Skin of body (tissue), 2 donors: ENCODE results near the gene PLB1. TPM values are rescaled to one million over a fixed set of nuclear protein-coding genes. Genes with fewer than 3 reads are reported as not detected.
"Not testable (repeated sequence)": the region's sequence is repeated elsewhere in the genome, so short reads cannot be mapped to it uniquely, and the experiment has no call there.

Experiments
- DNase-seq: peaks from one replicate; lab custom pipeline; 2025; lab: John Stamatoyannopoulos, UW
- total RNA-seq: library from RNA; depleted of rRNA; stranded (reverse); fragments of >200 nt; gene quantifications from one replicate; pipeline ENCODE4 v1.2.3, GENCODE V29; 2014

The PLB1 gene
- total RNA-seq, 1 donor from 2014 or later: 7.2 TPM

DNA sequence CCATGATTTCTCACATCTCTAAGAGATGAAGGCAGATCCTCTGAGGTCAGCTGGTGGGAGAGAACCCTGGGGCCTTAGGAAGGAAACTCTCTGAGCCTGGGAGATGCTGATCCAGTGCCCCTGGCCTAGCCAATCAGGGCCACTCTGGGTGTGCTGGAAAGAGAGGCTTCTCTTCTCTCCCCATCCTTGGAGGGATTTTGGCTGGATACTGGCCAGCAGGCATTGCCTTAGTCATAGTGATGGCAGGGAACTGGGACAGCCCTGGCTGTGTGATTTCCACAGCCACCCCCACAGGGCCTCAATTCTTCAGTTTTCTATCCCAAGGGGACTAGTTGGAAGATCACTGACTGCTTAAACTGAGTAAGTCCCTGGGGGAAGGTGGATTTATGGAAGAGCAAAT, 26.6 kb upstream of the PLB1 start:
- DNase-seq: no peak

DNA sequence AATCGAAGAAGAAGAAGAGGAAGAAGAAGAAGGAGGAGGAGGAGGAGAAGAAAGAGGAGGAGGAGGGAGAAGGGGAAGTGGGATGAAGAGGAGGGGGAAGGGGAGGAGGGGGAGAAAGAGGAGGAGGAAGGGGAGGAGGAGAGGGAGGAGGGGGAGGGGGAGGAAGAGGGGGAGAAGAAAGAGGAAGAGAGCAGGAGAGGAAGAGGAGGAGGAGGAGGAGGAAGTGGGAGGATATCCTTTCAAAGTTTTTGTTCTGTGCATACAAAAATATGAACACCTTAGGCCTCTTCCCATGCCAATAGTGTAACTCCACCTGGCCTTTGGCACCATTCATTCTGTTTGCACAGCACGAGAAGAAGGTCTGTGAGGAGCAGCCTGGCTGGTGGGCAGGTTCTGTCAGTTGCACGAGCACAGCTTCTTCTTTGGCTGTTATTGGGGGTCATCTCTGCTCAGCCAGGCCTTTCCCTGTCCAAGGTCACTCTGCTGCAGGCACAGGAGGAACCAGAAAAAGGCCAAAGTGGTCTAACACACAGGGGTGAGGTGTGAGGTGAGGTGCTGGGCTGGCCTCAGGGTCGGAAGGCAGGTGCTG, 25.8 kb upstream of the PLB1 start:
- no peak for DNase-seq

DNA sequence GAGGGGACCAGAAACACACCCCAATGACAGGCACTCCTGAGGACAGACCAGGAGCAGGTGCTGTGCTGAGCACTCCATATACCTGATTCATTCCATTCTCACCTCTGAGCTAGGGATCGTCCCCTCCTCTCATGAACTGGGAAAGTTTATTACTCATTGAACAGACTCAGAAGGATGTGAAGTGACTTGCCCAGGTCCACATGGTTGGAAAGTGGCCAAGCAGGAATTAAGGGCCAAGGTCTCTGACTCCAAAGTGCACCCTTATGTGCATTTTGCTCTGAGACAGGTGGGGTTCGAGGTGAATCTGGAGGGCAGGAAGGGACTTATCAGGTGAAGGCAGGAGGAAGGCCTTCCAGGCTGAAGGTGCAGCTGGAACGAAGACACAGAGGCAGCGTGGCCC, 25.1 kb upstream of the PLB1 start:
- DNase-seq: no peak

DNA sequence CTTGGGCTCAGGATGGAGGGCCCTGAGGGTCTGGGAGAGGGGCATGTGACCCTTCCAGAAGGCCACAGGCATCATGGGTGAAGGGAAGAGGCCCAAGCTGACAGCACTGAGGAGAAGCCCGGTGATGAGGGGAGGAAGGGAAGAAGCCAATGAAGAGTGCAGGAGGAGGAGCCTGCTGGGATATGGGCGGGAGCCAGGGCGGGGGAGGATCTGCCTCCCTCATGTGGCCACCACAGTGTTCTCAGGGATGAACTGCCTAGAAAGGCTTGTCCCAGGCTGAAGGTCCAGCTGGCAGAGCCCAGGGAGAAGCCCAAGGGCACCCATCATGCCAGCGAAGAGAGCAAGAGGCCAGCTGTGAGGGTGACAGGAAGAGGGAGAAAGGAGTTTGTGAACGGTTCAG, 24.6 kb upstream of the PLB1 start:
- no peak for DNase-seq

DNA sequence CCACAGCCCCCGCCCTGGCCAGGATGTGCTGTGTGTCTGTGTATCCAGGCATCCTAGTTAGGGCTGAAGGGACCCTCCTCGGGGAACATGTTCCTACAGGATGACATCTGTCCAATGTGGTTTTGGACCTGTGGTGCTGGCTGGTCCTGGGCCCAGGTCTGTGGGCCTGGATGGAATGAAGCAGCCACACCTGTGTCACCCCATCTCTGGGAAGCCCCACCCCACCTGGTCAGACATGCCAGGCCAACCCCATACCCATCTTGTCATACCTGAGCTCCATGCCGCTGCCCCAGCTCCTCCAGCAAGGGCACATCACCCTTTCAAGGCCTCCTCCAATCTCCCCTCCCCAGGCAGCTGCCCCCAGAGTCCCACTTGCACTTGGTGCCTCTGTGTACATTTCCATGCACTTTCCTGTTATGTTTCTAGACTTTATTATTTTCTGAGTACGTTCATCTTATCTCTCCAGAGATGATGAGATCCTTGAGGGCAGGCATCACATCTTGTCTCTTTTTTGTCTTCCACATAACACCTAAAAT, 24.1 kb upstream of the PLB1 start:
- no peak for DNase-seq

DNA sequence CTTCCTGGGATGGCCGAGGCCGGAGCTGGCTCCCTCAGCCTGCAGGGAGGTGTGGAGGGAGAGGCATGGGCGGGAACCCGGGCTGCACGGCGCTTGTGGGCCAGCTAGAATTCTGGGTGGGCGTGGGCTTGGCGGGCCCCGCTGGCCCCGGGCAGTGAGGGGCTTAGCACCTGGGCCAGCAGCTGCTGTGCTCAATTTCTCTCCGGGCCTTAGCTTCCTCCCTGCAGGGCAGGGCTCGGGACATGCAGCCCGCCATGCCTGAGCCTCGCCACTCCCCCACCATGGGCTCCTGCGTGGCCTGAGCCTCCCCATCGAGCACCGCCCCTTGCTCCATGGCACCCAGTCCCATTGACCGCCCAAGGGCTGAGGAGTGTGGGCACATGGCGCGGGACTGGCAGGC, 23.2 kb upstream of the PLB1 start:
- not testable (repeated sequence) for DNase-seq

DNA sequence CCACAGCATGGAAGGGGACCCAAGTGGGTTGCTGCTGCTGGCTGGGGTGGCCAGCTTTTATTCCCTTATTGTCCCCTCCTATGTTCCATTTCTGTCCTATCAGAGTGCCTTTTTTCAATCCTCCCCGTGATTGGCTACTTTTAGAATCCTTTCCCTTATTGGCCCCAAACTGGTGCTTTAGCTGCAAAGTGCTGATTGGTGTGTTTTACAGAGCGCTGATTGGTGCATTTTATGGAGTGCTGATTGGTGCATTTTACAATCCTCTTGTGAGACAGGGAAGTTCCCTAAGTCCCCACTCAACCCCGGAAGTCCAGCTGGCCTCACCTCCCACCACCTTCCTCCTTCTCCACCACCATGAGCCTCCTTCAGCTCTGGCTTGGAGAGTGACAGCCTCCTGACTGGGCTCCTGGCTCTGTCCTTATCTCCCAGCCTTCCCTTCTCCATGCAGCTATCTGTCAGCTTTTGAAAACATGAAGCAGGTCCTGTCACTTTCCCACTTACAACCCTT, 20.7 kb upstream of the PLB1 start:
- no peak for DNase-seq

DNA sequence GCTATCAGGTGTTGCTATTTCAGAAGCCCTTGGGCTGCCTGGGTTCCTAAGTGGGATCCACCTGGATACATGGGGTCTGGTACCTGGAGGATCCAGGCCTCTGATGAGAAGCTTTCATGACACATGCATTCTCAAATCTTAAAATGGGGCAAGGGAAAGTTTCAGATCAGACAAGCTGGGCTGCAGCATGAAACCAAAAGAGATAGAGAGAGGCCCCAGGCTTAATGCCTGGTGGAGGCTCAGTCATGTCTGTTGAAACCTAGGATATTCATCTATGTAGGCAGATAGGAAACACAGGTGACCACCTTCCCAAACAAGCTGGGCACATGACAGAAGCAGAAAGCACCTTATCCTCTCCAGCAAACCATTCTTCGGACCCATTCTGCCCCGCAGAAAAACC, 18.8 kb upstream of the PLB1 start:
- no peak for DNase-seq

DNA sequence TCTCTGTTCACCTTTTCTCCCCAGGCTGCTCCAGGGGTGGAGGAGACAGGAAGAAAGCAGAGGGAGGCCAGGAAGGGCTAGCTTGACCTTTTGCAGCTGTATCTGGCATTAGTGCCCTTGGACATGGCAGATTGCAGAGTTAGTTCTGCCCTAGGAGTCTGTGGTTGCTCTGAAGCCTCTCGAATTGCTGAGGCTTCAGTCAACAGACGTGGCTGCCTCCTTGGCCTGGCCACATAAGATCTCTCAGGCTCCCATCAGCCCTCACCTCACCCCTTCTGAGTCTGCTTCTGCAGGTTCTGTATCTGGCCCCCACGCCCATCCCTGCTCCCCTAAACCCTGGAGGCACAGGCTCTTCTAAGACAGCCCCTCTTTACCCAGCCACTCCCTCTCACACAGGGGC, 18.2 kb upstream of the PLB1 start:
- no peak for DNase-seq

DNA sequence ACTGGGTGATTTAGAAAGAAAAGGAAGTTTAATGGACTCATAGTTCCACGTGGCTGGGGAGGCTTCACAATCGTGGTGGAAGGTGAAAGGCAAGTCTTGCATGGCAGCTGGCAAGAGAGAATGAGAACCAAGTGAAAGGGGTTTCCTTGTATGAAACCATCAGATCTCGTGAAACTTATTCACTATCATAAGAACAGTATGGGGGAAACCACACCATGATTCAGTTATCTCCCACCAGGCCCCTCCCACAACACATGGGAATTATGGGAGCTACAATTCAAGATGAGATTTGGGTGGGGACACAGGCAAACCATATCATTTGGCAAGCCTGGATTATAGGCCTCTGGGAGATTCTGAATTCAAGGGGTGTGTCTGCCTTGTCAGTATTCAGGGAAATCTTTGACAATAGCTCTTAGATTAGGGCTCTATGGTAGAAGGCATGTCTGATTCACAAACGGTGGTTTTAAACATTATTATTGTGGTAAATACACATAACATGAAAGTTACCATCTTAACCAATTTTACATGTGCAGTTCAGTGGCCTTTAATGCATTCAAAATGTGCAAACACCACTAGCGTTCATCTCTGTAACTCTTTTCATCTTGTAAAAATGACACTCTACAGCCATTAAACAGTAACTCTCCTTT, 15.3 kb upstream of the PLB1 start:
- no peak for DNase-seq

DNA sequence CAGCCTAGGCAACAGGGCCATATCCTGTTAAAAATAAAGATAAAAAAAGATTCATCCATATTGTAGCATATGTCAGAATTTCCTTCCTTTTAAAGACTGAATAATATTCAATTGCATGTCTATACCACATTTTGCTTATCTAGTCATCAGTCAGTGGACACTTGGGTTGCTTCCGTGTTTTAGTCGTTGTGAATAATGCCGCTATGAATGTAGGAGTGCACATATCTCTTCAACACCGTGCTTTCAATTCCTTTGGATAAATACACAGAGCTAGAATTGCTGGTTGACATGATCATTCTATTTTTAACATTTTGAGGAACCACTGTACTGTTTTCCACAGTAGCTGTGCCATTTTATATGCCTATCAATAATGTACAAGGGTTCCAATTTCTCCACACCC, 14.0 kb upstream of the PLB1 start:
- no peak for DNase-seq

DNA sequence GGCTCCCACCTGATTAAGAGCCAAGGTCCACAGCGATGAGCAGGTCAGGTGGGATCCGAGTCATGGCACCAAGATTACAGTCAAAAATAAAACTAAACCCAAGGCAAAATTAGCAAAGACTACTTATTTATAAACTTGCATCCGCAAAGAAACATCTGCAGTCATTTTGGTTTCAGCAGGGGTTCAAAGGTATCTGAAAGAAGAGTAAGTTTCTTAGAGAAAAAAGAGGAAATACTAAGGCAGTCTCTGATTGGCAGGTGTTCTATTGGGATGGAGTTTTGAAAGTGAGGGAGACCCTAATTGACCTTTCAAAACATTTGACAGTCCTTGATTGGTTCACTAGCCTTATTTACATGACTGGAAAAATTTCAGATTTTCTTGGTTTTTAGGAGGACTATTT, 11.0 kb upstream of the PLB1 start:
- no peak for DNase-seq

DNA sequence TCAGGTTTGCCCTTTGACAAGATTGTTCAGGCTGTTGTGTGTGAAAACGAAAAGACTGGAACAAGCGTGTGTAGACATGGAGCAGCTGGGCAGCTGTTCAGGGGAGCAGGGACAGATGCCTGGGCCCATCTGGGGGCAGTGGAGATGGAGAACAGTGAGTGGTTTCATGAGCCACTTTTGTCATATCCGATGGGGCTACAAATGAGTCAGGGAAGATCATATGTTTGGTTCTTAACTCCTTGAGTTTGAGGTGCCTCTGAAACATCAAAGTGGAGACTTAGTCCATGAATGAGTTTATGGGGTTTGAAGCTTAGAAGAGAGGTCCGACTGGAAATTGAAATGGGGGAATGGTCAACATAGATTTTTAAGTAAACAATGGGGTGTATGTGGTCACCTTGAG, 9.3 kb upstream of the PLB1 start:
- DNase-seq: no peak

DNA sequence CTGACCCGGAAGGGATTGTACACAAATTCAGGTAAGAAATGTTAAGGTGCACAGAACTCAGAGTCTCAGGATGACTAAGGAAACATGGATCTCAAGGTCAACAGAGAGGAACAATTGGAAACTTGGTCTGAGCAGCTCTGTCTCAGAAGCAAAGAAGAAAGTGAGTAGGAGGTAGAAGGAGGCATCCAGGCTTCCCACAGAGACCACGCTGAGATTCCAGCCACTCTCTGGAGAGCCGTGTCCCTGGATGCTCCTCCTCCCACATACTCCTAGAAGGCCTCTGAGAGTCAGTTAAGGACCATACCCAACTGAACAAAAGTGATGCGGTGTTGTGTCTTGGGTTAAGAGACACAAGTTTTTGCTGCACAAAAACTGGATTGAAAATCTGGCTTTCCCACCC, 8.6 kb upstream of the PLB1 start:
- no peak for DNase-seq

DNA sequence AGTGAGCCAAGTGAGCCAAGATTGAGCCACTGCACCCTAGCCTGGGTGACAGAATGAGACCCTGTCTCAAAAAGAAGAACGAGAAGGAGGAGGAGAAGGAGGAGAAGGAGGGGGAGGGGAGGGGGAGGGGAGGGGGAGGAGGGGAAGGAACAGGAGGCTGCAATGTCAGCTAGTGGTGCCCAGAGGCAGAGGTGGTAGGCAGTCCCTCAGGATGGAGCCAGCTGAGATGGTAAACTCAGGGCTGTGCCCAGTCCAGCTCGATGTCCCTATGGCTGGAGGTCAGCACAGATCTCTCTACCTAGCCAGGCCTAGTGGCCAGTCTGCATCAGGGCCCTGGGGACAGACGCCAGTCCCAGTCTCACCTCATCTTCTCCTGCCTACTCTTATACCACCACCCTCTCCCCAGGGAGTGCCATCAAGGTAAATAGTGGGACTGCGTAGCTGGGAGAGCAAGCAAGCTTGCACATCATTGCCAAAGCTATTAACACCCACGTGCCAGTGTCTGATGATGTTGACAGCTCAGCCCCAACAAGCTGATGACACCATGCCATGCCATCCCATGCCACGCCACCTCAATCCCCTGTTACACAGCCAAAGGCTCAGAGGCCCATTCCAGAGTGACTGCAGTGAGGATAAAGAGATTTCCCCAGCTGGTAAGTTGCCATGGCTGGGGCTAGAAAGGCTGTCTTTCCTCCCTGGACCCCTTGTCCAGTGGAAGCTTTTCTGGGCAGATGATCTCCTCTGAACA, 7.6 kb upstream of the PLB1 start:
- DNase-seq: no peak

DNA sequence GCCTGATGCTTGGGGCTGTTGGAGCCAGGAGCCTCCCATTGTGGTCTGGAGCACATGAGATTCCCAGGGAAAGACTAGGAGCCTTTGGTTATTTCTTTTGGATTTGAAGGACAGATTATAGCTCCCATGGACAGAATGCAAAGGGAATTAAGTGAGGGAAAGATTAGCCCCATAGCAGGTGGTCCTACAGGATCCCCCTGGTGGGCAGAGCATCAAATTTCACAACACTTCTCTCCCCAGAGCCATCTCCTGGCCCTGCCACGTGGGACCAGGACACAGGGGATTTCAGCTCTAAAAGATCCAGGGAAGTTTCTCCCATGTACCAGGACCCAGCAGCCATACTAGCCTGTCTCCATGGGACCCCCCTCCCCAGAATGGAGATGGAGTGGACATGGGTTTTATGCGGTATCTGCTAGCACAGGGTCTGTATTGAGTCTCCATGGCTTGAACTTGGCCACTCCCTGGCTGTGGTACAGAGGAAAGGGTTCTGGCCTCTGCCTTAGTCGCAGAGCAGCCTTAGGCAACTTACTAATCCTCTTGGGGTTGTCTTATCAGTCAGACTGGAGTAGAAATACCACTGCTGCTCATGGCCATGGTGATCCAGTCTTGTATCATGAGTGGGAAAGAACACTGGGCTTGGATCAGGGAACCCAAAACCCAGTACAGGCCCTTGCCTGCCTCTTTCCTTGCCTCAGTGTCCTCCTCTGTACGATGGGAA, 6.8 kb upstream of the PLB1 start:
- DNase-seq: no peak

DNA sequence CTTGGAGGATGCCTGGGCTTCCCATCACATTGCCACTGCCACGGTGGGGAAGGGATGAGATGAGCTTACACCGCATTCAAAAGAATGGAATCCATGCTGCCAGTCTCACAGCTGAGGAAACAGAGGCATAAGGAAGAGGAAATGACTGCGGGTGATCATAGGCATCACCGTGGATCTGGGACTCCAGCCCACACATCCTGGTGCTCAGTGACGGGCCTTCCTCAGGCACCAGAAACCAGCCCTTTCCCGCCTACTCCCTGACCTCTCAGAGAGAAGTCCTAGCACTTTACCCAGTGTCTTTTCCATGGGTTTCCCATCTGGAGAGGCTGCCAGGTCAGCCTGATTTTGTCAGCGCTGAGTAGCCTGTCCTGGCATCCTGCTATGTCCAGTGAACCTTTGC, 5.3 kb upstream of the PLB1 start:
- no peak for DNase-seq

DNA sequence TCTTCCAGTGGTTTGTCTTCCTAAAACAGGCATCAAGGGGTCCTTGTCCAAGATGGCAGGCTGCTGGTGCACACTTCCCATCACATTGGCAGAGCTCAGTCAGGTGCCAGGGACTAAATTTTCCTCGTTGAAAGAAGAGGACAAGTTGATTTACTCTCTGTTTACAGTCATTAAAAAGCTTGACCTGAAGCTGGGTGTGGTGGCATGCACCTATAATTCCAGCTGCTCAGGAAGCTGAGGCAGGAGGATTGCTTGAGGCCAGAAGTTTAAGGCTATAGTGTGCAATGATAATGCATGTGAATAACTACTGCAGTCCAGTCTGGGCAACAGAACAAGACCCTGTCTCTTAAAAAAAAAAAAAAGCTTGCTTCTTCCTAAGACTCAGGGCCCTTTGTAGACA, 3.6 kb upstream of the PLB1 start:
- no peak for DNase-seq

DNA sequence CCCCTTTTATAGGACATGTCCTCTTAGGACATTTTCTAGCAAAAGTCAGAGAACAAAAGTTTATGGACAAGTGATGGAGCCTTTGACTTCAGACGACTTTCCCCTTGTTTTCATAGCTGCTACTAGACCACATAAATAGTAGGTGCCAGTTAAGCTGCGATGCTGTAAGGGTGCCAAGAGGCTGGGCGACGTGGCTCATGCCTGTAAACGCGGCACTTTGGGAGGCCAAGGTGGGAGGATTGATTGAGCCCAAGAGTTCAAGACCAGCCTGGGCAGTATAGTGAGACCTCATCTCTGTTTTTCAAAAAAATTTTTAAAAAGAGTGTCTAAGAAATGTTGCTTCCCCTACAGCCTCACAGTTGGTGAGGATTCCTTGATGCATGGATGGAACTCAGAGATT, 2.2 kb upstream of the PLB1 start:
- no peak for DNase-seq

DNA sequence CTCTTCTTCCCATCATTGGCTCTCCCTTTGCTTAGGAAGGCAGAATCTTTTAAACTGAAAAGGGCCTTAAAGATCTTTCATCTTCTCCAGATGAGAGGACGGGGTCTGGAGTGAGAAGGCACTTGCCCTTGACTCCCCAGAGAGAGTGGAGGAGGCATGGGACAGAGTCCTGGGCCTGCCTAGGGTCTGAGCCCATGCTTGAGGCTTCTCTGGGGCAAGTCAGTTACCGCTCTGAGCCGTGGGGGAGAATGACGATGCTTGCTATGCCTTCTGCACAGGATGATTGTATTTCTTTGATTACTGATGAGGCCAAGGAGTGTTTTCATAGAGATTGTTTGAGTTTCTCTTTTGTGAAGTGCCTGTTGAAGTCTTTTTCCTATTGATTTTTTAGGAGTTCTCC, 921 bp downstream of the PLB1 start:
- DNase-seq: no peak

DNA sequence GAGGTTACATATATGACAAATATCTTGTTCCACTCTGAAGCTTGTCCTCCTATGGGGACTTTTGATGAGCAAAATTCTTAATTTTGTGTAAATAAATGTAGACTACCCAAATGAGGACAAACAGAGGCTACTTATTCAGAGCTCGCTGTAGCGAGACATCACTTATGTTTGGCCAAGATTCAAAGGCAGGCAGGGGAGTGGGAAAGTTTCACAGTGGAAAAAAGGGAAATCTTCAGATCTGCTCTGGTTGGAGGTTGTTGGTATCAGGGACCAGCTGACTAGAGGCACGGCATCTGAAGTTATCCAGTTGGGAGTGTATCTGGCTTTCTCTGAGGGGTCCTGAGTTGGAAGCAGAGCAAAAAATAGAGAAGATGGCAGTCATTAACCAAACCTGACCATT, 1.3 kb downstream of the PLB1 start:
- no peak for DNase-seq

DNA sequence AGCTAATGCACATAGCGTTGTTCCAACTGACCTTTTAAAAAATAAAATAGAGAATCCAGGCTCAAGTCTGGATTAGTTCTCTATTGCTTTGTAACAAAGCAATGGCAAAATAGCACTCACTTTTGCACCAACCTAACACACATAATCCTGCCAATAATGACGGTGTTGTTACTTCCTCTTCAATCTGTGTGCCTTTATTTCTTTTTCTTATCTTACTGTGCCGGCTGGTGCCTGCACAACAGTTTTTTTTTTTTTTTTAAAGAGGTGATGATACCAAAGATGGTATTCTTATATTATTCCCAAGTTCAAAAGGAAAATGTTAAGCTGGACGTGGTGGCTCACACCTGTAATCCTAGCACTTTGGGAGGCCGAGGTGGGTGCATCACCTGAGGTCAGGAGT, 3.4 kb downstream of the PLB1 start:
- DNase-seq: no peak
